SK-N-MC (cell line): ENCODE results near the gene CXADR.
A peak's percentile ranks its signal among the peaks of the same experiment; 100 is the strongest.

Experiments used
- DNase-seq: peaks from one replicate; pipeline ENCODE4 v3.0.0-alpha.2; 2011; ENCODE audit warnings: low read depth, low spot score
- H3K27ac ChIP-seq: fragments of 200-600 bp; sonication (generic); 2 replicates; pipeline ENCODE4 v1.5.1; 2016; ENCODE audit warnings: mixed run types
- H3K36me3 ChIP-seq: fragments of 200-600 bp; sonication (generic); 2 replicates; pipeline ENCODE4 v1.6.1; 2017; ENCODE audit warnings: antibody characterized with exemption, low read length, mixed read lengths; ENCODE audit not compliant: insufficient read depth
- H3K4me3 ChIP-seq: fragments of 200-600 bp; sonication (generic); 2 replicates; pipeline ENCODE4 v1.5.1; 2016
- H3K9ac ChIP-seq: fragments of 200-600 bp; sonication (generic); 2 replicates; pipeline ENCODE4 v1.8.0; 2017; ENCODE audit warnings: mixed run types, mixed read lengths; ENCODE audit not compliant: insufficient read length
- H3K9me3 ChIP-seq: fragments of 200-600 bp; sonication (generic); 2 replicates; pipeline ENCODE4 v1.6.1; 2017; ENCODE audit warnings: low read depth, mild to moderate bottlenecking, antibody characterized with exemption, low read length, moderate library complexity, mixed read lengths
- EZH2 ChIP-seq: fragments of 200-600 bp; sonication (generic); IDR thresholded peaks from one replicate; pipeline ENCODE4 v1.6.1; 2017; ENCODE audit warnings: antibody characterized with exemption
- FOXP2 ChIP-seq: optimal IDR thresholded peaks from 2 replicates; pipeline ENCODE3; 2011; ENCODE audit warnings: mild to moderate bottlenecking, moderate library complexity; ENCODE audit not compliant: insufficient read depth; ENCODE audit errors: extremely low read length, control extremely low read depth
- POLR2AphosphoS5 ChIP-seq: IDR thresholded peaks from 2 replicates; pipeline ENCODE4 v1.6.1; 2012; ENCODE audit warnings: mild to moderate bottlenecking, low read depth, low read length, borderline replicate concordance

CXADR gene

GRCh38 chr21:17612565-17613241, 99.9 kb downstream of the CXADR start, which contains the start of gene BTG3:
BTG3 (minus strand) TSS chr21:17612901; CDS start chr21:17609144, 3,757 bp downstream.
- H3K9ac ChIP-seq, result peak within 1 kb of the TSS; percentile 97
- H3K36me3 ChIP-seq, result peaks cover 33% of the 10 kb centered on the region
- H3K4me3 ChIP-seq, result peak within 1 kb of the TSS; percentile 100
- no peak for DNase-seq
- H3K9me3 ChIP-seq, result no peaks in the 10 kb centered on the region
- peak within 1 kb of the TSS; percentile 92 for H3K27ac ChIP-seq
- no peak for TF ChIP-seq EZH2
- peak; percentile 82; the same call in 1 of the 2 replicates for TF ChIP-seq POLR2AphosphoS5

GRCh38 chr21:17613242-17613676, 100.4 kb downstream of the CXADR start:
- Histone ChIP-seq H3K9ac (no peak overlapping the region), H3K36me3 (peaks cover 28% of the 10 kb centered on the region), H3K4me3 (peak overlapping the region; percentile 100), H3K9me3 (no peaks in the 10 kb centered on the region), H3K27ac (no peak overlapping the region)
- no peak for TF ChIP-seq POLR2AphosphoS5
- no peak for TF ChIP-seq FOXP2
- no peak for TF ChIP-seq EZH2
- no peak for DNase-seq

GRCh38 chr21:17616831-17617230, 104.0 kb downstream of the CXADR start:
- Histone ChIP-seq H3K27ac (no peak overlapping the region), H3K4me3 (no peak overlapping the region), H3K36me3 (no peaks in the 10 kb centered on the region), H3K9me3 (no peaks in the 10 kb centered on the region), H3K9ac (no peak overlapping the region)
- TF ChIP-seq POLR2AphosphoS5 (no peak), EZH2 (no peak), FOXP2 (no peak)
- no peak for DNase-seq

- Histone ChIP-seq H3K9me3 (no peaks in the 10 kb centered on the region), H3K36me3 (no peaks in the 10 kb centered on the region), H3K27ac (no peak overlapping the region), H3K9ac (no peak overlapping the region), H3K4me3 (no peak overlapping the region)
- DNase-seq, result no peak
- TF ChIP-seq FOXP2 (no peak), POLR2AphosphoS5 (no peak), EZH2 (no peak)
Observed at GRCh38 chr21:17622018-17622417, 109.2 kb downstream of the CXADR start.

- TF ChIP-seq EZH2, result no peak
- TF ChIP-seq POLR2AphosphoS5, result no peak
- TF ChIP-seq FOXP2, result no peak
- DNase-seq, result no peak
- no peaks in the 10 kb centered on the region for H3K36me3 ChIP-seq
- H3K27ac ChIP-seq, result no peak overlapping the region
- no peak overlapping the region for H3K9ac ChIP-seq
- H3K9me3 ChIP-seq, result no peaks in the 10 kb centered on the region
- no peak overlapping the region for H3K4me3 ChIP-seq
Observed at GRCh38 chr21:17631195-17631594, 118.4 kb downstream of the CXADR start.

- Histone ChIP-seq H3K36me3 (no peaks in the 10 kb centered on the region), H3K9ac (no peak overlapping the region), H3K9me3 (no peaks in the 10 kb centered on the region), H3K27ac (no peak overlapping the region), H3K4me3 (no peak overlapping the region)
- no peak for DNase-seq
- no peak for TF ChIP-seq POLR2AphosphoS5
- no peak for TF ChIP-seq FOXP2
- TF ChIP-seq EZH2, result no peak
Observed at GRCh38 chr21:17636711-17637110, 123.9 kb downstream of the CXADR start.

- no peaks in the 10 kb centered on the region for H3K36me3 ChIP-seq
- no peaks in the 10 kb centered on the region for H3K9me3 ChIP-seq
- no peak overlapping the region for H3K27ac ChIP-seq
- no peak for DNase-seq
- no peak overlapping the region for H3K9ac ChIP-seq
- TF ChIP-seq POLR2AphosphoS5 (no peak), FOXP2 (no peak), EZH2 (no peak)
- H3K4me3 ChIP-seq, result no peak overlapping the region
Observed at GRCh38 chr21:17640821-17641220, 128.0 kb downstream of the CXADR start.
